ENCODE results near the gene HS6ST3.

Gene HS6ST3

DNA sequence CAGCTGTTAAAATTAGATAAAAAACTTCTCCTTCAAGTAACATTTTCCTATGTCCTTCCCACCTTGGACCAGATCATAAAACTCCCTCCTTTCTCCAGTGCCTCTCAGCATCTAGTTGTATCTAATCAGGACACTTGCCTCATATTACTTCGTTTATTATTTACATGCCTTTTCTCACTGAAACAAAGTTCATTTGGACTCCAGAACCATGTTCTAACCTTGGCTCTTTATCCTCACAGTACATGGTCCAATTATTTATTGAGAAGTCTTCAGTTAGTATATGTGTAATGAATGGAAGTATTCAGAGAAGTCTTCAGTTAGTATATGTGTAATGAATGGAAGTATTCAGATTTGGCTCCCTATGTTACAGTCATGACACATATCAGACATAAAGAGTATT, 561.7 kb downstream of the HS6ST3 start:
- DNase-seq (ENCODE audit: low read depth in 2 of 2) = no peak

- no peak for DNase-seq (ENCODE audit: low read depth in 2 of 2)
These were observed 562.6 kb downstream of the HS6ST3 start for GRCh38 chr13:96652506-96652905.

DNA sequence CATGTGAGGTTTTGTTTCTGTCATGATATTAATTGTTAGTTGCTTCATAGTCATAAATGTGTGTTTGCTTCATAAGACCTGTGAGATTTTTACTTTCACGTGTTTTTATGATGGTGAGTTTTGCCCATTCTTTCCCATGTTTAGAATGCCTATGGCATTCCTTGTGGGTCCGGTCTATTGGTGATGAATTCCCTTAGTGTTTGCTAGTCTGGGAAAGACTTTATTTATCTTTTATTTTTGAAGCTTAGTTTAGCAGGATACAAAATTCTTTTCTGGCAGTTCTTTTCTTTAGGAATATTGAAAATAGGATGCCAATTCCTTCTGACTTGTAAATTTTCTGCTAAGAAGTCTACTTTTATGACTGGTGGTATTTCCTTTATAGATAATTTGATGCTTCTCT, 571.7 kb downstream of the HS6ST3 start:
- DNase-seq (ENCODE audit: low read depth in 2 of 2) = no peak

GRCh38 chr13:96662036-96662435, 572.1 kb downstream of the HS6ST3 start:
- DNase-seq (ENCODE audit: low read depth in 2 of 2) = no peak

DNA sequence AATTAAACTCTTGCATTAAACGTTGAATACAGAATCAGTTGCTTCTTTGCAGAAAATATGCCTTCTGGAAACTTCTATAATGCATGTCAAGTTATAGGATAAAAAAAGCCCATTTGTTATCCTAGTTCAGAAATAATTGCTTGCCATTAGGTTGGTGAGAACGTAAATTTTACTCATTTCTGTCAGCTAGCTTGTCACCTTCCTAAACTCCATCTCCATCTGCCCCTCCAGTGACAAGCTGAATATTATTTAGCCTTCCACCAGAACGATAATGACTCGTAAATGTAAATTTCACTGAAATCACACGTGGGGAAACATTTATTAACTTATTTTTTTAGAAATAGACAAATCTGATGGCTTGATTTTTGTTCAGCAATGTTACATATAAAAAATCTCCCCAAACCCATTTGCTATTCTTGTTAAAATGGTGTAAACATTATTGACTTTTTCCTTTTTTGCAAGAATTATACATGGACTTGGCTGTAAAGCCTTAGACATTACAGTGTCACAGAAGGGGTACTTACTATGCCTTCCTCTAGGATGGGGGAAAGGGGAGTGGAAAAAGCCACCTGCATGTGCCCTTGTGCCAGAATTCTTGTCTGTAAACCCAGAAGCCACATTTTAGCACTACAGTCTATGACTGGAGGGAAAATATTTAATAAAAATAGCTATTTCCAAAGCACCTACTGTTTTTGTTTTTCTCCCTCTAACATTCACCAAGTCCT, 577.5 kb downstream of the HS6ST3 start:
- DNase-seq (ENCODE audit: low read depth in 2 of 2) = no peak

- DNase-seq (ENCODE audit: low read depth in 2 of 2) = no peak
These were observed 581.2 kb downstream of the HS6ST3 start for GRCh38 chr13:96671073-96671472.

- no peak for DNase-seq (ENCODE audit: low read depth in 2 of 2)
These were observed 582.1 kb downstream of the HS6ST3 start for GRCh38 chr13:96672016-96672415.

DNA sequence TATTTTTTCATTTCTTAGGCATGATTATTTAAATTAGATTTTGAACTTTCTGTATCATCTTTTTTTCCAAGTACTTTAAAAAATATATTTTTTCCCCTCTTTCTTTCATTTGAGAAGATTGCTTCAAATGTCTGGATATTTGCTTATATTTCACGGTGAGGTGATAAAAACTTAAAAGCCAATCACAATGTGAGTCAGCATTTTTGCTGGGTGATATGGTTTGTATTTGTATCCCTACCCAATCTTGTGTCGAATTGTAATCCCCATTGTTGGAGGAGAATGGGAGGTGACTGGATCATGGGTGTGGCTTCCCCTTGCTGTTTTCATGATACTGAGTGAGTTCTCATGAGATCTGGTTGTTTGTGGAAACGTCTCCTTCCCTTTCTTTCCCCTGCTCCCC, 583.9 kb downstream of the HS6ST3 start:
- DNase-seq (ENCODE audit: low read depth in 2 of 2) = no peak

- no peak for DNase-seq (ENCODE audit: low read depth in 2 of 2)
These were observed 587.1 kb downstream of the HS6ST3 start for GRCh38 chr13:96677029-96677428.

DNA sequence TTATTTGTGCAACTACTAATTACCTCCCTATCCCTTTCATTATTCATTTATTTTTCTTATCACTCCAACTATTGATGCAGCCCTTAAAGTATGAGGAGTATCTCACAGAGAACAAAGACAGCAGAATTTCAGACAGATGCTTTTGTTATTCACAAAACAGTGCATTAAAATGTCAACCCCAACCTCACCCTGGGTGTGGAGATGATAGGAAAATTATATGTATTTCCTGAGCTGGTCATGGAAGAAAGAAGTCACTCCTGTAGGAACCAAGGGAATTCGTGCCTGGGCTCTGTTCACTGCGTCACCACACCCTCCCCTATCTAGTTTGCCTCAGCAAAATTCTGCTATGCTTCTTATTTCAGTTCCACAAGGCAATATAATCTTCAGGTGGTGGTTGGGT, 588.9 kb downstream of the HS6ST3 start:
- no peak for DNase-seq (ENCODE audit: low read depth in 2 of 2)

DNA sequence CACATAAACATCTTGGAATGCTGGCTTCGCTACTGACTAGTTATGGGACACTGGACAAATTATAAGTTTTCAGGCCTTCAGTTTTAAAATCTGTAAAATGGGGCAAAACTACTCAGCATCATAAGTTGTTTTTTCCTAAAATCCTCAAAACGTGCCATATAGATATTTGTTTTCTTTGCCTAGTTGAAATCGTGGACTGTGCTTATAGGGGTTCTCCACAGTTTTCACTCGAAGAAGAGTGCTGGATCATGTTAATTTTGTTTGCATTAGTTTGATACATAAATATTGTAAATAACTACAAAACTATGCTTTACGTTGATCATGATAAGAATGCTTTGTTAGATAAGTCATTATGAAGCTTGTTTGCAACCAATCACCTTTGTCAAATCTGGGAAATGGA, 591.0 kb downstream of the HS6ST3 start:
- no peak for DNase-seq (ENCODE audit: low read depth in 2 of 2)

DNA sequence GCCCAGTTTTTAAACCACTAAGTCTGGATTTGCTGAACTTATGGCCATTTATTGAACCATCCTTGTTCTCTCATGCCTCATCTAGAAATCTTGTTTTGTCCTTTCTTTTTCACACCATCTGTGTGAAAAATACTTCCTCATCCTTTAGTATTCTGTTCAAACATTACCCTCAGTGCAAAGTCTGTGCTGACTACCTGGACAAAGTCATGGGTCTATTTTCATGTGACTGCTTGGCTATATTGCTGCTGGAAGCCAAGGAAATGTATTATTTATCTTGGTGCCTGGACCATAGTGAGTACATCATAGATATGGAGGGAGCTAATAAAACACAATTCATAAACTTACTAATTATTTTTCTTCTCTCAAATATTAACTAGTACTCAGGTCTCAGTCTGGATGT, 591.9 kb downstream of the HS6ST3 start:
- no peak for DNase-seq (ENCODE audit: low read depth in 2 of 2)

GRCh38 chr13:96684469-96684868, 594.6 kb downstream of the HS6ST3 start:
- no peak for DNase-seq (ENCODE audit: low read depth in 2 of 2)

DNA sequence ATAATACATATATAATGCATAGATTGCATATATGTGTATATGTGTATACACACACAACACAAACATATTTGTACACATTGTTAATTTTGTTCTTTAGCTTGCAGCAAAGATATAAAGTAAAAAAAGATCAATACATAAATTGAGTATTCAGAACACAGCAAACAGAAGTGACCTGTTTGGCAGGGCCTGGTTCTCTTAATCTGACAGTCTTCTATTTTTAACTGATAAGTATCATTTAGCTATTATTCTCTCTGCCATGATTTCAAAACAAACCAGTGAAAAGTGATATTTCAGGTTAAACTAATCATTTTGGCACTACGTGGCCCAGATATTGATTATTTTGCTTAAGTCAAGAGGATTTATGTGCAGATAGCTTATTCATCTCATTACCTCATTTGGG, 595.0 kb downstream of the HS6ST3 start:
- DNase-seq (ENCODE audit: low read depth in 2 of 2) = no peak

GRCh38 chr13:96686286-96686685, 596.4 kb downstream of the HS6ST3 start:
- no peak for DNase-seq (ENCODE audit: low read depth in 2 of 2)

GRCh38 chr13:96687191-96687590, 597.3 kb downstream of the HS6ST3 start:
- DNase-seq (ENCODE audit: low read depth in 2 of 2) = no peak

GRCh38 chr13:96690998-96691397, 601.1 kb downstream of the HS6ST3 start:
- no peak for DNase-seq (ENCODE audit: low read depth in 2 of 2)

- no peak for DNase-seq (ENCODE audit: low read depth in 2 of 2)
These were observed 606.5 kb downstream of the HS6ST3 start for GRCh38 chr13:96696389-96696900.

DNA sequence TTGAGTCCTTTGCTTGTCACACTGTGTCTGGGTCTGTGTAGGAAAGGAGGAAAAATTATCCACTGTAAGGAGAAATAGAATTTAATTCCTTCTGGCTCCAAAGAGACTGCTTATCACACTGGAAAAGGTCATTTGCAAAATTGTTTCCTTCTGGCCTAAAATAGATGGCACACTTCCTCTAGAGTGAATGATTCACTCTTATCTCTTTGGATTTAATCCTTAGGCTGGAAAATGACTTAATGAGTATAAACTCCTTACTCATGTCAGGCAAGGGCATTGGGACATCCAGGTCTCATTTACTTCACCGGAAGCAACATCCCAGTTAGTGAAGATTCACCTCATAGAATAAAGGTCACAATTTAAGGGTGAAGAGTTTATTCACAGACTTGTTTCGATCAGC, 610.8 kb downstream of the HS6ST3 start:
- no peak for DNase-seq (ENCODE audit: low read depth in 2 of 2)

DNA sequence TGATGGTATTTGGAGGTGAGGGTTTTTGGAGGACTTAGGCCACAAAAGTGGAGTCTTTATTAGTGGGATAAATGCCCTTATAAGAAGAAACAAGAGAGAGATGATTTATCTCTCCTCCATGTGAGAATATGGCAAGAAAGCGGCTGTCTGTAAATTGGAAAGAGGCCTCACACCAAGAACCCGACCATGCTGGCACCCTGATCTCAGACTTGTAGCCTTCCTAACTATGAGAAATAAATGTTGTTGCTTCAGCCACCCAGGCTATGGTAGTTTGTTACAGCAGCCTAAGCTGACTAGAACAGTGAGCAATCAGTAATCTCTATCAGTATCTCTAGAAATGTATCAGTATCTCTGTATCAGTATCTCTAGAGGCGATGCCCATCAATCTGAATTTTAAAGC, 617.2 kb downstream of the HS6ST3 start:
- DNase-seq (ENCODE audit: low read depth in 2 of 2) = no peak

DNA sequence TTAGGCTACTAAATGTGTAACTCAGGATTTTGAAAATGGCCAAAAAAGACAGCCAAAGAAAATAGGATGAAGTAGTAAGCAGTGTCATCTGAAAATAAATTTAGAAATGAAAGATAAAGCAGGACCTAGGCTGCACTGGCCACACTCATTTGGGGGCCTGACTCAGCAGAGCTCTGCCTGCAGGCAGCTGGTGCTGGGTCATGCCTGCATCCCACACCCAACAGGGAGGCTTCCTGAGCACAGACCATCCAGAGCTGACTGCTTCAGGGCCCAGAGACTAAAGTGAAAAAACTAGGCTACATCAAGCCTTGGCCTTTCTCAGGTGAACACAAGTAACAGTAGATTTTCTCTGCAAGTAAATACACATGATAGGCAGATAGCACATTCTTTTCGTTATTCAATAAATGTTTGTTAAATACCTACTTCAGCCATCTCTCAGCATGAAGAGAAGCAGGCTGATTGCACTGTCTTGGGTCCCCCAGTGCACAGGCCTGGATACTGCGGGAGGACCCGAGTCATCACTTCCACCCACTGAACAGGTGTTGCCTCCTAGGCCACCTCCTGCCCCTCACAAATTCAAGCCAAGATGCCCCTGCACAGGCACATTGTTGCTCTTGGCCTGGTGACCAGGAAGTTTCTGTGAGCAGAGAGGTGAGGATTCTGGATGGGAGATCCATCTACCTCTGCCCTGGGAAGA, 620.4 kb downstream of the HS6ST3 start:
- DNase-seq (ENCODE audit: low read depth in 2 of 2) = no peak

DNA sequence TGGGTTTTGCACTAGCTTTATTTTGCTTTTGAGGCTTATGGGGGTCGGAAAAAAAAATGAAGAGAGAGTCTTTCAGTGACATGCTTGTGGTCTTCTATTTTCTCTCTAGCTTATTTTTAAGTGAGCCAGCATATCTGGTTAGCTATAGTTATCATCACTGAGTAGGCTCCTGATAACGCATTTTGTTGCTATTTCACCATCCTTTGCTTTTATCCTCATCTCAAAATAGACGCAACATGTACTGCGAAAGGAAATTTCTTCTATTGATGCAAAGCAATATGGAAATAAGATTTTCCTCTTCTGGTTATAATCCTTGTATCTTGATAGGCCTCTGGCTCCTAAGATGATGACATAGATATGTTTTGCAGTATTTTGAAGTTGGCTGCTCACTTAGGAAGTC, 630.5 kb downstream of the HS6ST3 start:
- DNase-seq (ENCODE audit: low read depth in 2 of 2) = no peak

DNA sequence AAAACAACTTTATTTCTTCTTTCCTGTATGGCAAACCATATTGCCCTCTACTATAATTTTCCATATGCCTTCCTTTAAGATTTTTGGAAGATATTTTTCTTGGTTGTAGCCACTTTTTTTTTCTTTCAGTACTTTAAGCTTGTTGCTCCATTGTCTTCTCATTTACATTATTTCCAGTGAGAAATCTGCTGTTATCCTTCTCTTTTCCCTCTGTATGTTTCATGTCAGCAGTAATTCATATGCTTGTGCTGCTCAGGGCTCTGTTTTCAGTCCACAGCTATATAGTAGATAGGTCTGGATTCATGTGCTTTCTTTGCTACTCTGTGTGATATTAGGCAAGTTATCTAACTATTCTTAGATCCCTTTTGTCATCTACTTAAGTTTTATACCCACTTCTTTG, 636.7 kb downstream of the HS6ST3 start:
- no peak for DNase-seq (ENCODE audit: low read depth in 2 of 2)

All from stimulated activated CD4-positive, alpha-beta T cell treated with anti-CD3 and anti-CD28 coated beads, Interleukin-1b, Interleukin-23, amount 100 ng/mL, for 1 hour (primary cell).